Epithelial cell of proximal tubule (primary cell): ENCODE measurements around the gene CTNND2. TPM values are rescaled to one million over a fixed set of nuclear protein-coding genes. Genes with fewer than 3 reads are reported as not detected.

ENCODE experiments used
- DNase-seq: peaks from one replicate; pipeline ENCODE4 v3.0.0-alpha.2; 2011; ENCODE audit warnings: low read depth
- H3K4me3 ChIP-seq: 2 replicates; pipeline ENCODE4 v1.5.1; 2011; ENCODE audit warnings: low read depth, mild to moderate bottlenecking, low read length
- CTCF ChIP-seq: conservative IDR thresholded peaks from 2 replicates; pipeline ENCODE4 v1.5.1; 2012; ENCODE audit warnings: low read depth, mild to moderate bottlenecking, low read length
- total RNA-seq: library from RNA; depleted of rRNA; stranded (reverse); fragments of >200 nt; gene quantifications from 2 replicates; pipeline ENCODE4 v1.2.3, GENCODE V29; 2015

CTNND2 gene
- total RNA-seq, 1 donor from 2014 or later, result 0.12 TPM

- H3K4me3 ChIP-seq, result no peak overlapping the region
- no peak for TF ChIP-seq CTCF
- no peak for DNase-seq
Measured at GRCh38 chr5:11152368-11152767, 751.9 kb downstream of the CTNND2 start.

- DNase-seq, result no peak
Measured at GRCh38 chr5:11150976-11151375, 753.3 kb downstream of the CTNND2 start.

GRCh38 chr5:11148810-11149539, 755.3 kb downstream of the CTNND2 start:
- no peak for DNase-seq
- H3K4me3 ChIP-seq, result no peak overlapping the region
- no peak for TF ChIP-seq CTCF

More at GRCh38 chr5:11150976-11151375, 753.3 kb downstream of the CTNND2 start:
- no peak overlapping the region for H3K4me3 ChIP-seq
- no peak for TF ChIP-seq CTCF

GRCh38 chr5:11146171-11146570, 758.1 kb downstream of the CTNND2 start:
- no peak for TF ChIP-seq CTCF
- DNase-seq, result no peak
- H3K4me3 ChIP-seq, result no peak overlapping the region

GRCh38 chr5:11143456-11144267, 760.6 kb downstream of the CTNND2 start:
- TF ChIP-seq CTCF, result no peak
- no peak for DNase-seq
- H3K4me3 ChIP-seq, result no peak overlapping the region

GRCh38 chr5:11139217-11139865, 764.9 kb downstream of the CTNND2 start:
- DNase-seq, result no peak
- no peak overlapping the region for H3K4me3 ChIP-seq
- TF ChIP-seq CTCF, result no peak
